ENCODE data around the gene SLC35C1. TPM values are rescaled to one million over a fixed set of nuclear protein-coding genes. Genes with fewer than 3 reads are reported as not detected.
"Not testable (repeated sequence)": the region's sequence is repeated elsewhere in the genome, so short reads cannot be mapped to it uniquely, and the experiment has no call there.

SLC35C1 gene
- total and polyA plus RNA-seq, 2 donors (not counting 3 experiments of a cell fraction or from before 2014, with no cell fraction given), result 8.5 to 19.8 TPM

DNA sequence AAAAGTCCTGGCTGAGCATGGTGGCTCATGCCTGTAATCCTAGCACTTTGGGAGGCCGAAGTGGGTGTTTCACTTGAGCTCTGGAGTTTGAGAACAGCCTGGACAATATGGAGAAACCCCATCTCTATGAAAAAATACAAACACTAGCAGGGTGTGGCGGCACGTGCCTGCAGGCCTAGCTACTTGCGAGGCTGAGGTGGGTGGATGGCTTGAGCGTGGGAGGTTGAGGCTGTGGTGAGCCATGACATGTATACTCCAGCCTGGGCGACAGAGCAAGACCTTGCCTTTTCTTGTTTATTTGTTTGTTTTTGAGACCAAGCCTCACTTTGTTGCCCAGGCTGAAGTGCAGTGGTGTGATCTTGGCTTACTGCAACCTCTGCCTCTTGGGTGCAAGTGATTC is 34.3 kb downstream of the SLC35C1 start:
- no peak overlapping the region for H3K9ac ChIP-seq (replicated peaks; ENCODE audit: extremely low read depth, insufficient read depth, low read length)
- CTCF ChIA-PET, result no interaction called here
- H3K4me2 ChIP-seq (ENCODE audit: insufficient read depth, low read length), result no peak overlapping the region
- intact Hi-C loops (cut with micrococcal nuclease) (no loop called here), dilution Hi-C loops (cut with MboI; ENCODE audit: extremely low pct_ligation_motif_present, low sequenced_read_pairs) (no loop called here)
- peaks cover 4% of the 10 kb centered on the region for H3K4me1 ChIP-seq (ENCODE audit: control insufficient read depth, extremely low read depth, insufficient read depth, low read length)
- no peak for TF ChIP-seq POLR2A (IDR thresholded peaks at IDR 0.05; ENCODE audit: low read depth, low read length)
- no peak for TF ChIP-seq POLR2AphosphoS5 (IDR thresholded peaks at IDR 0.05; ENCODE audit: insufficient read depth, low read depth, low read length)
- no peak for TF ChIP-seq CTCF (IDR thresholded peaks at IDR 0.05; ENCODE audit: extremely low read depth in 1 of 2, insufficient read depth in 1 of 2, low read depth in 1 of 2, low read length in 2 of 2)
- TF ChIP-seq JUN (IDR thresholded peaks at IDR 0.05; ENCODE audit: borderline replicate concordance, insufficient read depth, insufficient read length, low read depth), result no peak
- no peak for TF ChIP-seq GATA2 (IDR thresholded peaks at IDR 0.05; ENCODE audit: insufficient read depth, insufficient read length, low read depth, low read length)
- TF ChIP-seq MYC (IDR thresholded peaks at IDR 0.05; ENCODE audit: low read depth, low read length), result no peak
- TF ChIP-seq FOS (IDR thresholded peaks at IDR 0.05; ENCODE audit: borderline replicate concordance, insufficient read depth, low read length), result no peak
- TF ChIP-seq, protein P1, sequence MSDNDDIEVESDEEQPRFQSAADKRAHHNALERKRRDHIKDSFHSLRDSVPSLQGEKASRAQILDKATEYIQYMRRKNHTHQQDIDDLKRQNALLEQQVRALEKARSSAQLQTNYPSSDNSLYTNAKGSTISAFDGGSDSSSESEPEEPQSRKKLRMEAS (IDR thresholded peaks at IDR 0.05; ENCODE audit: insufficient read depth, insufficient read length), result no peak
- TF ChIP-seq EZH2 (IDR thresholded peaks at IDR 0.05; ENCODE audit: borderline replicate concordance, low read depth, low read length, severe bottlenecking), result no peak
- FAIRE-seq (no peak), DNase-seq (ENCODE audit: low read depth, low spot score) (no peak)
- H3K27me3 ChIP-seq (ENCODE audit: control insufficient read depth in 2 of 2, insufficient read depth in 2 of 2, low read length in 2 of 2), result peaks cover 8 to 9% of the 10 kb centered on the region in 2 experiments
- H2AFZ ChIP-seq (ENCODE audit: low read depth, low read length), result no peak overlapping the region
- no peak overlapping the region for H3K27ac ChIP-seq (ENCODE audit: insufficient read depth, low read depth, low read length)
- H3K36me3 ChIP-seq (ENCODE audit: control insufficient read depth in 2 of 2, extremely low read depth in 1 of 2, insufficient read depth in 2 of 2, low read length in 2 of 2), result no peaks in the 10 kb centered on the region
- POLR2A ChIA-PET, result no interaction called here
- no peaks in the 10 kb centered on the region for H3K79me2 ChIP-seq (ENCODE audit: control insufficient read depth, insufficient read depth, low read length)
- no TSS peak for BruUV-seq (replicated peaks)
- no peaks in the 10 kb centered on the region for H3K9me1 ChIP-seq (replicated peaks; ENCODE audit: control insufficient read depth, extremely low read depth, insufficient read depth, low read length)
- no peaks in the 10 kb centered on the region for H3K9me3 ChIP-seq (replicated peaks; ENCODE audit: control insufficient read depth, insufficient read depth, low read length)
- no peak overlapping the region for H3K4me3 ChIP-seq (replicated peaks in 1 of 3; ENCODE audit: insufficient read depth in 1 of 3, low read depth in 1 of 3, low read length in 3 of 3)
- H4K20me1 ChIP-seq (replicated peaks; ENCODE audit: control insufficient read depth, extremely low read depth, insufficient read depth, low read length), result no peaks in the 10 kb centered on the region

DNA sequence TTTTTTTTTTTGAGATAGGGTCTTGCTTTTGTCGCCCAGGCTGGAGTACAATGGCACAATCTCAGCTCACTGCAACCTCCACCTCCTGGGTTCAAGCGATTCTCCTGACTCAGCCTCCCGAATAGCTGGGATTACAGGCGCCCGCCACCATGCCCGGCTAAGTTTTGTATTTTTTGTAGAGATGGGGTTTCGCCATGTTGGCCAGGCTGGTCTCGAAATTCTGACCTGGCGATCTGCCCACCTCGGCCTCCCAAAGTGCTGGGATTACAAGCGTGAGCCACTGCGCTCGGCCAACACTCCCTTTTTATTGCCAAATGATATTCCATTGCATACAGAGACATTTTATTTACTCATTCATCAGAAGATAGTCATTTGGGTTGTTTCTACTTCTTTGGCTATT is 35.3 kb downstream of the SLC35C1 start:
- H3K79me2 ChIP-seq (ENCODE audit: control insufficient read depth, insufficient read depth, low read length); H3K27ac ChIP-seq (ENCODE audit: insufficient read depth, low read depth, low read length); DNase-seq (ENCODE audit: low read depth, low spot score); BruUV-seq (replicated peaks); dilution Hi-C loops (cut with MboI; ENCODE audit: extremely low pct_ligation_motif_present, low sequenced_read_pairs); CTCF ChIA-PET; POLR2A ChIA-PET; H3K4me1 ChIP-seq (ENCODE audit: control insufficient read depth, extremely low read depth, insufficient read depth, low read length); FAIRE-seq; H3K9me1 ChIP-seq (replicated peaks; ENCODE audit: control insufficient read depth, extremely low read depth, insufficient read depth, low read length); H3K9me3 ChIP-seq (replicated peaks; ENCODE audit: control insufficient read depth, insufficient read depth, low read length); H3K36me3 ChIP-seq (ENCODE audit: control insufficient read depth in 2 of 2, extremely low read depth in 1 of 2, insufficient read depth in 2 of 2, low read length in 2 of 2); H3K4me3 ChIP-seq (replicated peaks in 1 of 3; ENCODE audit: insufficient read depth in 1 of 3, low read depth in 1 of 3, low read length in 3 of 3); H4K20me1 ChIP-seq (replicated peaks; ENCODE audit: control insufficient read depth, extremely low read depth, insufficient read depth, low read length); H3K9ac ChIP-seq (replicated peaks; ENCODE audit: extremely low read depth, insufficient read depth, low read length); H2AFZ ChIP-seq (ENCODE audit: low read depth, low read length); H3K4me2 ChIP-seq (ENCODE audit: insufficient read depth, low read length): not testable (repeated sequence)
- intact Hi-C loops (cut with micrococcal nuclease), result loop anchor here (10.0 kb wide), 1 partner anchor 475 kb away; no protein-coding TSS in a partner anchor
- peaks cover 4 to 12% of the 10 kb centered on the region in 2 experiments for H3K27me3 ChIP-seq (ENCODE audit: control insufficient read depth in 2 of 2, insufficient read depth in 2 of 2, low read length in 2 of 2)
